Adrenal gland (tissue), 12 donors: ENCODE measurements around the gene DOCK6. TPM values are rescaled to one million over a fixed set of nuclear protein-coding genes. Genes with fewer than 3 reads are reported as not detected.

ENCODE experiments used
- DNase-seq, 7 donors: peaks; one replicate each; pipeline ENCODE4 v3.0.0-alpha.2; 2019 to 2020
- H3K27ac ChIP-seq, 5 donors: fragments of 200-600 bp; sonication (generic) in 4 of 5; 1 replicate in 3 of 5; 2 replicates in 2 of 5; pipeline versions ENCODE4 v1.5.1 to v1.8.0; 2016 to 2020; ENCODE audit warnings: mild to moderate bottlenecking in 1 of 5
- H3K27me3 ChIP-seq: fragments of 200-600 bp; 2 replicates; pipeline ENCODE4 v1.8.0; 2021
- H3K36me3 ChIP-seq, 2 donors: fragments of 200-600 bp; replicated peaks in 1 of 2; 1 replicate in 1 of 2; 2 replicates in 1 of 2; pipeline versions ENCODE4 v1.5.1 to v1.8.0; 2018 to 2022
- H3K4me1 ChIP-seq, 2 donors: fragments of 200-600 bp; replicated peaks in 1 of 2; 1 replicate in 1 of 2; 2 replicates in 1 of 2; pipeline versions ENCODE4 v1.5.1 to v1.8.0; 2018 to 2021
- H3K4me3 ChIP-seq, 4 donors: fragments of 200-600 bp; sonication (generic) in 3 of 4; one replicate each; pipeline ENCODE4 v1.5.1; 2016 to 2018
- H3K9me3 ChIP-seq, 3 donors: fragments of 200-600 bp; sonication (generic) in 1 of 3; replicated peaks in 1 of 3; 1 replicate in 2 of 3; 2 replicates in 1 of 3; pipeline versions ENCODE4 v1.5.1 to v1.8.0; 2016 to 2021
- POLR2A ChIP-seq, 2 donors: fragments of 450-650 bp; IDR thresholded peaks; one replicate each; pipeline ENCODE4 v1.6.1; 2017; ENCODE audit warnings: antibody characterized with exemption in 2 of 2, mild to moderate bottlenecking in 2 of 2, moderate library complexity in 1 of 2
- WGBS, 4 donors: extraction: QIAGEN DNeasy Blood & Tissue Kit in 2 of 4; methylation state at CpG; one replicate each; pipeline versions ENCODE4 v1.1.5 to v1.1.7; 2013 to 2017; 5-methylcytosine and 5-hydroxymethylcytosine counted together
- intact Hi-C, 2 donors: fragments of 100-400 bp; cut with DNase I; formaldehyde crosslinking; loops; one replicate each; pipeline versions ENCODE4 v1.14.1 to v1.15.0; 2022 to 2023
- polyA plus RNA-seq, 3 donors: library from polyadenylated mRNA; stranded (reverse); fragments of 200-250 nt in 2 of 3; fragments of 350-450 nt in 1 of 3; fragmentation: Illumina TruSeq in 1 of 3; extraction: RNeasy Lipid Tissue Mini Kit (QIAGEN cat#74804) in 1 of 3; gene quantifications; one replicate each; pipeline ENCODE4 v1.2.3, GENCODE V29; 2013 to 2014
- total RNA-seq, 9 donors: library from RNA; depleted of rRNA in 4 of 9; stranded (reverse); fragments of >200 nt in 4 of 9; fragments of 120-200 nt in 1 of 9; fragmentation: NEBNext Ultra II Directional in 1 of 9; extraction: Animal tissue kit (Norgen Biotek cat#: 25700) in 1 of 9; gene quantifications; one replicate each; pipeline versions ENCODE4 v1.1.0 to v1.2.4, GENCODE V29; 2013 to 2023
- TF ChIP-seq, protein P1 (sequence below), 6 experiments: fragments of 450-650 bp in 4 of 6; fragments of 200-600 bp in 2 of 6; sonication (generic) in 1 of 6; IDR thresholded peaks; 1 replicate in 5 of 6; 2 replicates in 1 of 6; pipeline versions ENCODE4 v1.5.1 to v1.8.0; 2016 to 2021; ENCODE audit warnings: antibody characterized with exemption in 6 of 6, mild to moderate bottlenecking in 2 of 6, moderate library complexity in 1 of 6
- donor health status: healthy with polysubstance abuse.
- donor health status: Bipolar disorder and iron deficiency.
- donor health status: DM: yes; HTN: yes; CAD: no.
- donor health status: DM: no; HTN: no; CAD: no.
- donor health status: DM: no; HTN: no; CAD: no.
- donor health status: DM: yes; HTN: yes; CAD: no.

Gene DOCK6
- total and polyA plus RNA-seq, 12 donors = 4.5 to 152 (median 38.3) TPM

DNA sequence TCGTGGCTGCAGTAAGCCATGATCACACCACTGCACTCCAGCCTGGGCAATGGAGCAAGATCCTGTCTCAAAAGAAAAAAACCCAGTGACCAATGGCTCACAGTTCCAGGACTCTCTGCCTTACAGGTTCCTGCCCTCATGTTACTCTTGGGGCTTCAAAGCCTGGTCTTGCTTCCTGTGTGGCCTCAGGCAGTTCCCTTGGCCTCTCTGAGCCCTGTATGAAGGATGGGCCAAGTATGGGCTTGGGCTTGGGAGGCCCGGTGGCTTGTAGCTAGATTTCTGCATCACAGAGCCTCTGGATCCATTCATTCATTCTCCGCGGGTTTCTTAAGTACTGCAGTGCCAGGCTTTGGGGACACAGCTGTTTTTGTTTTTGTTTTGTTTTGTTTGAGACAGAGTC lies 32.9 kb upstream of the DOCK6 start:
- 85 to 88% (median 86%) methylated on average over 4 of the region's 4 CpGs for WGBS, 4 donors
- Histone ChIP-seq H3K36me3 (no peaks in the 10 kb centered on the region), H3K9me3 (no peaks in the 10 kb centered on the region), H3K4me3 (no peak overlapping the region), H3K27me3 (no peaks in the 10 kb centered on the region), H3K4me1 (peaks cover 0 to 9% of the 10 kb centered on the region in 2 donors), H3K27ac (no peak overlapping the region)
- intact Hi-C loops = loop anchor here in 1 of 2 donors (10.0 kb wide), 1 partner anchor 150 kb away; no protein-coding TSS in a partner anchor
- TF ChIP-seq POLR2A (IDR thresholded peaks at IDR 0.05) = no peak
- TF ChIP-seq, protein P1, sequence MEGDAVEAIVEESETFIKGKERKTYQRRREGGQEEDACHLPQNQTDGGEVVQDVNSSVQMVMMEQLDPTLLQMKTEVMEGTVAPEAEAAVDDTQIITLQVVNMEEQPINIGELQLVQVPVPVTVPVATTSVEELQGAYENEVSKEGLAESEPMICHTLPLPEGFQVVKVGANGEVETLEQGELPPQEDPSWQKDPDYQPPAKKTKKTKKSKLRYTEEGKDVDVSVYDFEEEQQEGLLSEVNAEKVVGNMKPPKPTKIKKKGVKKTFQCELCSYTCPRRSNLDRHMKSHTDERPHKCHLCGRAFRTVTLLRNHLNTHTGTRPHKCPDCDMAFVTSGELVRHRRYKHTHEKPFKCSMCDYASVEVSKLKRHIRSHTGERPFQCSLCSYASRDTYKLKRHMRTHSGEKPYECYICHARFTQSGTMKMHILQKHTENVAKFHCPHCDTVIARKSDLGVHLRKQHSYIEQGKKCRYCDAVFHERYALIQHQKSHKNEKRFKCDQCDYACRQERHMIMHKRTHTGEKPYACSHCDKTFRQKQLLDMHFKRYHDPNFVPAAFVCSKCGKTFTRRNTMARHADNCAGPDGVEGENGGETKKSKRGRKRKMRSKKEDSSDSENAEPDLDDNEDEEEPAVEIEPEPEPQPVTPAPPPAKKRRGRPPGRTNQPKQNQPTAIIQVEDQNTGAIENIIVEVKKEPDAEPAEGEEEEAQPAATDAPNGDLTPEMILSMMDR (IDR thresholded peaks at IDR 0.05) = no peak
- DNase-seq = no peak

DNA sequence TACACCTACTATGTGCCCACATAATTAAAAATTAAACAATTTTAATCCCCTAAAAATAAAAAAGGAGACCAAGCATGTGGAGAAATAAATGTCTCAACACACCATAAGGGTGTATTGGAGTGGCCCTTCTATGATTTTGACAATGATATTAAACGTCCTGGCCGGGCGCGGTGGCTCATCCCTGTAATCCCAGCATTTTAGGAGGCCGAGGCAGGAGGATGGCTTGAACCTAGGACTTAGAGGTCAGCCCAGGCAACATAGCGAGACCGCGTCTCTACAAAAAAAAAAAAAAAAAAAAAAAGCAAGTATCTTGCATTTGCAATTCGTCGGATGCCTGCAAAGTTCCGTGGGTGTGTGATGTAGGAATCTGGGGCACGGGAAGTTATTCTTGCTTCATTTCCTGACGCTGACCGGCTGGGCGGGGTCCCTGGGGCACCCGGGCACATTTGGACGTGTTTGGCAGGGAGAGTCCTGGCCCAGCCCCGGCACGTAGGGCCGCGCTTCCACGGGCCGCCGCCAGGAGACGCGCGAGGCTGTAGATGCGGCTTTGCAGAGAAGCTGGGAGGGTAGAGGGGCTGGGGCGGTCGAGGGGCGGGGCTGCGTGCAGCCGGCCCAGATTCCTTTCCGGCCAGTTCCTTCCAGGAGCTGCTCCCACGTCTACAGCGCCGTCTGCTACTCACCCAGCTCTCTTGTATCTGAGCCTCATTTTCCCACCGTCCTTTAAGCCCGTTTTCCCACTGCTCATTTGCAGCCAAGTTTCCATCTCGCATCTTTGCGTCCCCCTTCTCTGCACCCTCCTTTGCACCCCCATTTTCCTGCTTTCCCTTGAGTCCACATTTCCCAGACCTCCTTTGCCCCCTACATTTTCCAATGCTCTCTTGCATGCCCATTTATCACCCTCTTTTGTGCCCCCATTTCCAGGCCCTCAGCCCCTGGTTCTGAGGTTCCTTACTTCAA lies 31.4 kb upstream of the DOCK6 start:
- intact Hi-C loops = loop anchor here (5.0 to 10.0 kb wide), 2 partner anchors 151 to 154 kb away; no protein-coding TSS in a partner anchor
- Histone ChIP-seq H3K27me3 (no peaks in the 10 kb centered on the region), H3K4me1 (peaks cover 0 to 9% of the 10 kb centered on the region in 2 donors), H3K4me3 (peak overlapping the region in 1 of 4 donors; percentile 5), H3K27ac (peak overlapping the region in 1 of 5 donors; percentile 21), H3K36me3 (no peaks in the 10 kb centered on the region), H3K9me3 (no peaks in the 10 kb centered on the region)
- peak; percentile 94 to 98 (median 95) for DNase-seq
- TF ChIP-seq, protein P1 (IDR thresholded peaks at IDR 0.05) = peak; percentile 95 to 99 (median 98)
- TF ChIP-seq POLR2A (IDR thresholded peaks at IDR 0.05) = no peak
- 2 to 4% (median 3%) methylated on average over 24 to 41 of the region's 41 CpGs for WGBS, 4 donors

DNA sequence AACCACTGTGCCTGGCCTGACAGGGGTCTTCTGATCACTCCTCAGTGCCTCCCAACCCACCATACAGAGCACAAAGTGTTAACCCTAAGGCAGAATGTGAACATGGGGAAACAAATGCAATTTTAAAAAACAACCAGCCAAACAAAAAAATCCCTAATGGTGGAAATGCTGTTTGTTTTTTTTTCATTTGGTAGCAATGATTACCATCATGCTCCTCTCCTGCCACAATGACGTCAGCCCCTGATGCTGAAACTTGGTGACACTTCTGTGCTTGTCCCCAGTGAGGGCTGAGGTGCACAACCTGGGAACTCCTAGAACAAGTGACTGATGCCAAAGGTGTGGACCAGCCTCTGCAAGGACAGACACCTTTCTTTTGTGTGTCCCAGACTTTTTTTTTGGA lies 29.7 kb upstream of the DOCK6 start:
- Histone ChIP-seq H3K9me3 (no peaks in the 10 kb centered on the region), H3K4me3 (no peak overlapping the region), H3K27me3 (no peaks in the 10 kb centered on the region), H3K4me1 (peaks cover 0 to 9% of the 10 kb centered on the region in 2 donors), H3K27ac (no peak overlapping the region), H3K36me3 (no peaks in the 10 kb centered on the region)
- 33 to 54% (median 39%) methylated on average over 1 of the region's 1 CpG for WGBS, 4 donors
- intact Hi-C loops = loop anchor here (5.0 to 10.0 kb wide), 2 partner anchors 153 to 155 kb away; no protein-coding TSS in a partner anchor
- no peak for DNase-seq
- TF ChIP-seq POLR2A (IDR thresholded peaks at IDR 0.05) = no peak

DNA sequence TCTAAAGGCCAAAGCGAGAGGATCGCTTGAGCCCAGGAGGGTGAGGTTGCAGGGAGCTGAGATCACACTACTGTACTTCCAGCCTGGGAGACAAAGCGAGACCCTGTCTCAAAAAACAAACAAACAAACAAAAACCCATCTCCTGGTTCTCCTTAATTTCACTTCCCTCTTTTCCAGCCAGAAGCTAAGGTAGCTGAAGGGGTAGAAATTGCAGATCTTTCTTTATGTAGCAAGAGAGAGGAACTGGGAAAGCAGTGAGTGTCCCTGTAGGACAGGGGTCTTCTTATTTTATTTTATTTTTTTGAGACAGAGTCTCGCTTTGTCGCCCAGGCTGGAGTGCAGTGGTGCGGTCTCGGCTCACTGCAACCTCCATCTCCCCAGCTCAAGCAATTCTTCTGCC lies 29.1 kb upstream of the DOCK6 start:
- 86 to 89% (median 89%) methylated on average over 7 of the region's 7 CpGs for WGBS, 4 donors

More for the DNA sequence above, 29.1 kb upstream of the DOCK6 start:
- H3K9me3 ChIP-seq = no peaks in the 10 kb centered on the region
- no peak overlapping the region for H3K4me3 ChIP-seq
- intact Hi-C loops = loop anchor here (5.0 to 10.0 kb wide), 2 partner anchors 153 to 156 kb away; no protein-coding TSS in a partner anchor
- H3K27ac ChIP-seq = no peak overlapping the region
- no peaks in the 10 kb centered on the region for H3K27me3 ChIP-seq
- H3K36me3 ChIP-seq = no peaks in the 10 kb centered on the region
- H3K4me1 ChIP-seq = peaks cover 0 to 9% of the 10 kb centered on the region in 2 donors
- TF ChIP-seq POLR2A (IDR thresholded peaks at IDR 0.05) = no peak
- TF ChIP-seq, protein P1 (IDR thresholded peaks at IDR 0.05) = no peak
- DNase-seq = no peak
